ENCODE measurements around the gene ZNF236.
"Not testable (repeated sequence)": the region's sequence is repeated elsewhere in the genome, so short reads cannot be mapped to it uniquely, and the experiment has no call there.

ZNF236 gene

DNA sequence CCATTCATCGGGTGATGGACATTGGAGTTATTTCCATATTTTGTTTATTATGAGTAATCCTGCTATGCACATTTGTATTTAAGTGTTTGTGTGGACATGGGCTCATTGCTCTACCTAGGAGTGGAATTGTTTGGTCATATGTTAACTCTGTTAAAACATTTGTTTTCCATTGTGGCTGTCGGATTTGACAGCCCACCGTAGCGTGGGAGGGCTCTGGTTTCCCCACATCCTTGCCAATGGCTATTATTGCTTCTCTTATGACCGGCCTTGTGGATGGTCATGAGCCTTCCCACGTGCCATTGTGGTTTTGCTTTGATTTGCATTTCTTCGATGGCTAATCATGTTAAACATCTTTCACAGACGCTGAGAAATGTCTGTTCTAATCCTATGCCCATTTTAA, 92.0 kb downstream of the ZNF236 start:
- no peak for DNase-seq

DNA sequence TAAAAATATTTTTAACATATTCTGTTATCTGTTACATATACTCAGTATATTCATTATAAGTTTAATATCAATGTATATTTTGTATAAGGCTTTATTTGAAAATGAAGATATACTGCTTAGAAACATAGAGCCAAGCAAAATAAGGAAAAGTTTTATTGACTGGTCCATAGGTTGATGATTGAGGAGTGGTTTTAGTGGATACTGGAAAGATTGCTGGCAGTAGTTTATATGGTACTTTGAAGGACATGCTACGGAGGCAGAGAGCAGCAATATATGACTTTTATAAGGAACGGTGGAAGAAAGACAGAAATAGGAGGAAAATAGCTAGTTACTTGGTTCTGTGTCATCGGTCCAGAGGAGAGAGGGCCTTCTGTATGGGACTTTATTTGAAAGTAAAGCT, 92.4 kb downstream of the ZNF236 start:
- no peak for DNase-seq

DNA sequence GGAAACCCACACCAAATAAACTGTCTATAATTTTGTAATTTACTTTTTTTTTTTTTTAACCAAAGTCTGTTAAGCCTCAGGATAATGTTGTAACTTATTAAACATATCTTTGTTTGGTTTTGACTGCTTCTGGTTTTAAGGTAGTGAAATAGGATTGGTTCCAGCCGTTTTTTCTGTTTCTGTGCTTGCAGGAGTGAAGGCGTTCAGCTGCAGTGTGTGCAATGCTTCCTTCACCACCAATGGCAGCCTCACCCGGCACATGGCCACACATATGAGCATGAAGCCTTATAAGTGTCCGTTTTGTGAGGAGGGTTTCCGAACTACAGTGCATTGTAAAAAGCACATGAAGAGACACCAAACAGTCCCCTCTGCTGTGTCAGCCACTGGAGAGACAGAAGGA, 93.1 kb downstream of the ZNF236 start:
- no peak for DNase-seq

DNA sequence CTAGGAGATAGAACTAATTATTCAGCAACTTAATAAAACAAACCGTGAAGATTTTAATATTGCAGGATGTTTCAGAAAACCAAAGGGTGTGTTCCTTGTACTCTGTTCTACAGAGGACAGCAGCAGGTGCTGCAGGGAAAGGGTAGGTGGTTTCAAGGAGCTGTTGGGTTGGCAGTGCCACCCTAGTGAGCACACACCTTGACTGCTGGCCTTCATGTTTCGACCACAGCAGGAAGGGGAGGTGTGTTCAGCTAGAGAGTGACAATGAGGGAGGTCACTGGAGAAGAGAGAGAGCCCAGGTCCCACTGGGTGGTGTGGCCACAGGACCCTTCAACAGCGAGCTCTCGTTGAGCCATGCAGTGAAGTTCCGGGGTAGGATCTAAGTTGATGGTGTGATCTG, 98.6 kb downstream of the ZNF236 start:
- no peak for DNase-seq

DNA sequence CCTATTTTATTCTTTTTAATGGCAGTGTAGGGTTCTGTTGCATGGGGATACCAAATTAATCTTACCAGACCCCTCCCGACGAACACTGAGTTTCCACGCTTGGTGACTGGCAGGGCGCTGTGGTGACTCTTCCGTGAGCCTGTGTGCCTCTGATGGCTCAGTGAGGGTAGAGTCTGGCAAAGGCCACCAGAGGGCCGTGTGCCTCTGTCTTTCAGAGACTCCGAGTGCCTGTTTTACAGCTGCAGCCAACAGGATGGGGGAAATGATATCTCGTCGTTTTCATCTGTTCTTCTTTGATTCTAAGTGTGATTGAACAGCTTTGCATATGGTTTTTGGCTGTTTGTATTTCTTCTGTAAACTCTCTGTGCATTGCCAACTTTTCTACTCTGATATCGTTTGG, 99.8 kb downstream of the ZNF236 start:
- peak; percentile 50 for DNase-seq

DNA sequence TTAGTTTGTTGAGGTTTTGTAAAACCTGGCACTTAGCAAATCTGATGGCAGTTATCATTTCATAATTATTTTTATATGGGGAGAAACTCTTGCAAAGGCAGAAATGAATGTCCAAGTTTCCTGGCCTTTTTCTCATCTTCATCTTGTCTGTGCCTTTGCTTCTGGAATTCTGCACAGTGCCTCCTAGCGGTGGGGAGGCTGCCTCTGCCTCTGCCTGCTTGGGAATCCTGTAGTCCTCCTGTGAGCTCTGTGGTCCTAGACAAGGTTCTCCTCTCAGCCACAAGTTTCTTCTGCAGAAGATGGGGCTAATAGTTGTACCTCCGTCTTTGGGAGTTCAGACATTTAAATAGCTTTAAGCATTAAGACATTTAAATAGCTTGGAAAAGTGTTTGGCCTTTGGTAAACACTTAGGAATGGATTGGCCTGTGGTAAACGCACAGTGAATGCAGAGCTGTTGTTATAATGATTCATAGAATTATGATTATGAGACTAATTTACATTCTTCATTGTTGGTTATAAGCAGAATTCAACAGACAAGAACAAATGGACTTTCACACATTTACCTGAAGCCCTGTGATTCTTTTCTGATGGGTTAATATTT, 101.2 kb downstream of the ZNF236 start:
- no peak for DNase-seq

DNA sequence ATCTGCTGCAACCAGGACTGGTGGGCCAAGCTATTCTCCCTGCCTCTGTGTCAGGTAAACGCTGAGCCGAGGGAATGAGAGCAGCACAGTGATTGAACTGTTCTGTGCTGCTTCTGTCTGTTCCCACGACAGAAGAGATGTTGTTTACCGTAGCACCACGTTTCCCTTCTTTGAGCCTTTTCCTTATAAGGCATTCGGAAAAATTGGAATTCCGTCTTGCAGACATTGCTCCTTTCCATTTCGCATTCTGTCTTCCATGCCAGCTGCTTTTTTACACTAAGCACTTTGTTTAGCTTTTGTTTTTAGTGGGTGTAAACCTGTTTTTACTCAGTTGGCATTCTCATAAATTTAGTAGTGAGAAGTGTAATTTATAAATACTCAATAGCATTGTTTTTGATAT, 103.1 kb downstream of the ZNF236 start:
- no peak for DNase-seq

DNA sequence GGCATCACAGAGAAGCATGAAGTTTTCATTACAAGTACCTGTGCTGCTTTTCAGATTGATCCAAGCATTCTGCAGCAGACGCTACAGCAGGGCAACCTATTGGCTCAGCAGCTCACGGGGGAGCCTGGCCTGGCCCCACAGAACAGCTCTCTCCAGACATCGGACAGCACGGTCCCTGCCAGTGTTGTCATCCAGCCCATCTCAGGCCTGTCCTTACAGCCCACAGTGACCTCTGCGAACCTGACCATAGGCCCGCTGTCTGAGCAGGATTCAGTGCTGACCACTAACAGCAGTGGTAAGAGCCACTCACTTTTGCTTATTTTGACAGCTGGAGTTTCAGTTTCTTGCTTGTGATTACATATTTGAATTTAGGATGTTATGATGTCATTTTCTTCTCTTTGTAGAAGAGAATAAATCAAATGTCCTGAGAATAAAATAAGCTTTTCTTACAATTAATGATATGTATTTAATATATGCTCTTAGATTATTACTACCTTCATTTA, 104.9 kb downstream of the ZNF236 start:
- DNase-seq: no peak

DNA sequence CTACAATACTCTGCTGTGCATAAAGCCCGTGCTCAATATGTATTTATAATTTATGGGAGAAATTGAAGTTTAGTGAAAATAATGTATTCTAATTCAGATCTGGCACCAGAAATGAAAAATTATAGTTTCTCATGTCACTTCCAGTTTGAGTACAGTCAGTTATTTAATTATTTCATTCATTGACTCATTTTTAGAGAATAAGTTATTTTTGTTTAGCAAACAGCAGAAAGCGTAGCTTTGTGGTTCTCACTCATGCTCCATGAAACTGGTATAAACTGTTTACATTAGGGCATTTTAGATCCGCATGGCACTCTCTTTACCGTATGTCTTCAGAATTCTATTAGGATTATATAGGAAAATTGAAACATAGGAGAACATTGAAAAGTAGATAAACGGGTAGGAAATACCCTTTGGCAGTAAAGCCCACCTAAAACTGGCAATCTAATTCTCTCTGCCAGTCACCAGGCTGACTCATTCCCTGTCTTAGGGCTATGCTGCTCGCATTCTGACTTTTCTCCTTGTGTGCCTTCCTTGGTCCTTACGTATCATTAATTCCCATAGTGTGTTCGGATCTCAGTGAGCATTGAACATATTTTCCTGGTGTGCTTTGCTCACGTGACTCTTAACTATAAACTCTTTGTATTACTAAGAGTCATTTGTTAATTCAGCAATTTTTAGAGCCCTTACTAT, 106.0 kb downstream of the ZNF236 start:
- no peak for DNase-seq

DNA sequence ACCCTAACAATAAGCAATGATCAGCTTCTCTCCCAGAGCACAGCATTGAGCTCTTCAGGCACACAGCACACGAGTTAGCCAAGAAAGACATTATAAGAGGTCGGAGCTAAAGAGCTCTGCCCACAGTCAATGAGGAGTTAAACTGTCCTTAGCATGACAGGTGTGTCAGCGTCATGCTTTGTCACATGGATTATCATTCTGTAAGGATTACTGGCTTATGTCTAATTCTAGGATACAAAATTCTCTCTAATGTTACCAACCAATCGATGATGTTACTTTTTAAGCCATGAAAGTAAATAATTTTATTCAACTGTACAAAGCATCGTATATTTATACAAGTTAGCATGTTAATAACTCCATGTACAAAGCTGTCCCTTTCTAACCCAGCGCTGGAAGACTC, 108.8 kb downstream of the ZNF236 start:
- no peak for DNase-seq

DNA sequence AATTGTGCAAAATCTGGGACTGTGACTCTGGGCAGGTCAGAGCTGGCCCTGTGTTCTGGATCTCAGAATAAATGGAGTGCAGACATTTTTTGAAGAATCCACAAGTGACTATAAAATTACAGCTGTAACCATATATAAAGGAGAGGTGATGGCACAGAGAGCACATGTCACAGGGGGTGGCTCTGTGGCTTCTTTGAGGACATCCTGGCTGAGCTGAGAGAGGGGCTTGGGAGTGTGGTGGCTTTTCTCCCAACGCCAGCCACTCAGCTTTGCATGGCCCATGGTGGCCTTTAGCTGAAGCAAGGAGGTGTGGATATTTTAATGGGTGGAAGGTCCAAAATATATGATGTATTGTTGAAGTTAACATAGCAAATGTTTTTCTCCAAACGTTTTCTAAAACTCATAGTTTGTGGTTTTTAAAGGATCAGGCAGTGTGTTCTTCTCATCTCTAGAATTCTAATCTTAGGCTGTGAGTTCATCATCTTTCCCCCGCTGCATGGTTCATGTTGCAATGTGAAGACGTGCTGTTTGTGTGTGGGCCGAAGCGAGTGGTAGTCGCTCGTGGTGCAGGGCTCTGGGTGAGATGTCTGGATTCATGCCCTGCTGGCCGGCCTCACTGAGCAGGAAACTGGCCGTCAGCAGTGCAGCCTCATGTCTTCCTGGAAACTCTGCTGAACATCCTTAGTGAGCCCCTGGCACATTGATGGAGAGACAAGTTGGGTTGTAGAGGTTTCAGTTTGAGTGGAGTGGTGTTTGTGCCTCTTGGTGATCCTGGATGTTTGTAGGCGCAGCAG, 109.9 kb downstream of the ZNF236 start:
- no peak for DNase-seq

DNA sequence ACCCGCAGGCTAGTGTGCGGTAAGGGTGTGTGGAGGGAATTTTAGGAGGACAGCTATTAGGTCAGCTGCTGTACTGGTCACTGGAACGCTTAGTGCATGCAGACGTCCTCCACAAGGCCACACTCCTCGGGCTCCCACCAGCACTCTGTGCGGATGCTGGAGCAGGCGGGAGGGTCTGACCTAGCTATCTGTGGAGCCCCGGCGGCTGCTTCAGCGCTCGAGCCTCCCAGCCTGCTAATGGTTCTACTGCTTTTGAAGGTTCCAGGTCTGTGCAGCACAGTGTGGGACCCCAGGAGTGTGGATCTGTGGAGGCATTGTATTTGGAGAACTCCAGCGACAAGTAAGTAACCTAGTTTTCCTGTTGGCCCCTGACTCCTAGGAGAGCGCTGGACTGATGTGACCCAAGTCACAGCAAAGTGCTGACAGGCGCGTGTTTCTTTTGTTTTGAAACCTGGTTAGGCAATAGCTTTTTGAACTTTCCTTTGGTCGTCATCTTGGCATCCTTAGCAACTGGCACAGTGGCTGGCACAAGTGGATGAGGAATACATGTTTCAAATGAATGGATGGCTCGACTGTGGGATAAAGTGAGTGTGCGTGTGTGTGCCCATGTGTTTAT, 113.5 kb downstream of the ZNF236 start:
- no peak for DNase-seq

DNA sequence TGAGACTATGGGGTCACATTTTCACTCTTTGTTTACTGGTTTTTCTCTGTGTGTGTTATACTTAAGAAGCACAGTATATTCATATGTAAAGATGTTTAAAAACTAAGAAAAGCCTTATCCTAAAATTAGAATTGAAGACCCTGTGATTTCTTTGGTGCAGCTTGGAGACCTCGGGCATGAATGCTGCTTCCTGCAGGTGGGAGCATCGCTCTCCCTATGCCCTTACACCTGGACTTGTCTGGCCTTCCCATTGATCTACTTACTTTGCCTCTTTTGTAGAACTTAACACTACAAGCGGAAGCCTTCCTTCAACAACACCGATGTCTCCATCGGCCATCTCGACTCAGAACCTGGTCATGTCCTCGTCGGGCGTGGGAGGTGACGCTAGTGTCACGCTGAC, 114.5 kb downstream of the ZNF236 start:
- DNase-seq: no peak

DNA sequence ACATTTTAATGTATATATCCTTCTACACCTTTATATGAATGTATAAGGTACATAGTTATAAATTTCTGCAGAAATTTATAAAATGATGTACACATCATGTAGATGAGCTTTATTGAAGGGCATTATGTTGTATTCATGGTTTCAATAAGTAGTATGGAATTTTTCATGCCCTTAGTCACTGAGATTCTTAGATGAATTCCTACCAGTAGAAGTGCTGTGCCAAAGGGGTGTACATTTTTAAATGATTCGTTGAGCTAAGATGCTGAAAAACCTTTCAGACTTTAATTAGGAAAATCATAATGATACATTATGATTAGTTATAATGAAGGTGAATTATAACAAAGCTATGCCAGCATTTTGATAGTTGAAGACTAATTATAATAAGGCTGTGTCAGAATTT, 115.2 kb downstream of the ZNF236 start:
- DNase-seq: no peak

DNA sequence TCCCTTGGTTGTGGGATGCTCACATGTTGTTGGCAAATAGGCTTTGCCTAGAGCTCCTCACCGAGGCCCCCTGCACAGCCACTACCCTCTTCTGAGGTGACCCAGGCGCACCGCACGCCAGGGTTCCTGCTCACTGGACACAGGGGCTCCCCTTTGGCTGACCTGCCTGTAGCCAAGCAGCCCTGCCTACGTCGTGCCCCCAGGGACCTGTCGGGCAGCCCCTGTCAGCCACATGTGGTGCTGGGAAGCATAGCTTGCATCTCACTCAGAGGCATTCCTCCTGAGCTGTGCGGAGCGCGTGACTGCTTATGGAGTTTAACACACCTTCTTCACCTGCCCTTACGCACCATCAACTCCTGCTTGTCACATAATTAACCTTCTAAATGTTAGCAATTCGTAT, 116.3 kb downstream of the ZNF236 start:
- DNase-seq: no peak

DNA sequence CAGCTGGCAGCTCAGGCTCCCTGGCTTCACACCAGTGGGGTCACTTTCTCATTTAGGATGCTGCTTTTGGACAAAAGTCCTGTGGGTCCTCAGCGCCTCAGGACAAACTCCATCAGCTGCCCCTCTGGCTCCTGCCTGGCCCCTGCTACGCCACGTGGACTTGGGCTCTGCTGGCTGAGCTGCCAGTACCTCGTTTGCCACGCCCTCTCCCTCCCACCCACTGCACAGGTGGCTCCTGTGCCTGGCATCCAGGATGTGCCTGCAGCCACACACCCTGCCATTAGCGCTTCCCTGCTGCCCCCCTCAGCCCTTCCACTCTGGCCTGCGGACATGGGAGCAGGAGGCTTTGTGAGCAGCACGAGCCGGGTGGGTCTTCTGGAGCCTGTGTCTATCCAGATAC, 118.9 kb downstream of the ZNF236 start:
- DNase-seq: no peak

DNA sequence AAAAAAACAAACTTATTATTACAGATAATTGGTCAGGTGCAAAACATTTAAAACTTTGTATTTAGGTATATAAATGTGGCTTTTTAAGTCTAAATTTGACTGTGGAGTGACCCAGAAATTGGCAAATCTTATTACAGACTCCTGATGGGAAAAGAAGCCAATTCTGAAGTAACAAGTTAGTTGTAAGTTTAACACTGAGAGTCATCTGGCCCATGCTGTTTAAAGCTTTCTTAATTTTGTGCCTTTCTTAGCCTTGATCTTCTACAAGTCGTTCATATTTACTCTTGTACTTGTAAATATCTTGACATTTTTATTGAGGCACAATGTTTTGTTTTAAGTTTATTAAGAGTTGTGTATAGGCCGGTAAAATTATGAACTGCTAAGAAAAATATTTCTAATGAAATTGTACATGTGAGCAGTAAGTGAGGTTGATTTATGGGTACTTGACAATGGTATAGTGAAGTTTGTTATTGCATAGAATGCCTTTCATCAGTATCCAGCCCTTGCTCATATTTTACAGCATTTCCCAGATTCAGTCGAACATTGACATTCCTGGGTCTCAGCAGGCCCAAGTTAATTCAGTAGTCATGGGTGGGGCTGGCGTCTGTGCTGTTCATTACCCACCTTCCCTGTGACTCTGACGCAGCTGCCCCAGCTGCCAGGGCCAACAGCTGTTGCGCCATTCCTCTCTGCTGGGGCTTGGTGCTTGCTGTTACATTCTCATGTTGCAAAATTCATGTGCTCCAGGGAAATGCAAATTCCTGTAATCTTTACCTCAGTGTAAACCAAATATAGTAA, 121.4 kb downstream of the ZNF236 start:
- no peak for DNase-seq

DNA sequence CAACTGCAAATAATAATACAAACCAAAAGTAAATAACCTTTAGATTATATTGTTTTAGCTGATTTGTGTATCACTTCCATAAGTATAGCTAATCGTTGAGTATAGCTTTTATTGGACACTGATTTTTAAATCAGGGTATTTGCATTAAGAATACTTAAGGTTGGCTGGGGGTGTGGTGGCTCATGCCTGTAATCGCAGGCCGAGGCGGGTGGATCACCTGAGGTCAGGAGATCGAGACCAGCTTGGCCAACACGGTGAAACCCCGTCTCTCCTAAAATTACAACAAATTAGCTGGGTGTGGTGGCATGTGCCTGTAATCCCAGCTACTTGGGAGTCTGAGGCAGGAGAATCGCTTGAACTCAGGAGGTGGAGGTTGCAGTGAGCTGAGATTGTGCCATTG, 122.0 kb downstream of the ZNF236 start:
- DNase-seq: not testable (repeated sequence)

DNA sequence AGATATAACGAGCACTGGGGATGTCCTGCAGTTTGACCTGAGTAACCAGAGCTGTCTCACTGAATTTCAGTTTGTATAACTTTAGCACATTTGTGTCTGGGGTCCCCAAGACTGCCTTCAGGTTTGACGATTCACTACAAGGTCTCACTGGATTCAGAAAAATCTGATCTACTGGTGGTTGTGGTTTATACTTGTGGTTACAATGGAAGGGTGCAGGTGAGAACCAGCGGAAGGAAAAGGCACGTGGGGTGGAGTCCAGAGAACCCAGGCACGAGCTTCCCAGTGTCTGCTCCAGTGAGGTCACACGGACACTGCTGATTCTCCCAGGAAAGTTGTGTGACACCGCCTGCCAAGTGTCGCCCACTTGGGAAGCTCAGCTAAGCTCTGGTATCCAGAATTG, 126.0 kb downstream of the ZNF236 start:
- DNase-seq: no peak

DNA sequence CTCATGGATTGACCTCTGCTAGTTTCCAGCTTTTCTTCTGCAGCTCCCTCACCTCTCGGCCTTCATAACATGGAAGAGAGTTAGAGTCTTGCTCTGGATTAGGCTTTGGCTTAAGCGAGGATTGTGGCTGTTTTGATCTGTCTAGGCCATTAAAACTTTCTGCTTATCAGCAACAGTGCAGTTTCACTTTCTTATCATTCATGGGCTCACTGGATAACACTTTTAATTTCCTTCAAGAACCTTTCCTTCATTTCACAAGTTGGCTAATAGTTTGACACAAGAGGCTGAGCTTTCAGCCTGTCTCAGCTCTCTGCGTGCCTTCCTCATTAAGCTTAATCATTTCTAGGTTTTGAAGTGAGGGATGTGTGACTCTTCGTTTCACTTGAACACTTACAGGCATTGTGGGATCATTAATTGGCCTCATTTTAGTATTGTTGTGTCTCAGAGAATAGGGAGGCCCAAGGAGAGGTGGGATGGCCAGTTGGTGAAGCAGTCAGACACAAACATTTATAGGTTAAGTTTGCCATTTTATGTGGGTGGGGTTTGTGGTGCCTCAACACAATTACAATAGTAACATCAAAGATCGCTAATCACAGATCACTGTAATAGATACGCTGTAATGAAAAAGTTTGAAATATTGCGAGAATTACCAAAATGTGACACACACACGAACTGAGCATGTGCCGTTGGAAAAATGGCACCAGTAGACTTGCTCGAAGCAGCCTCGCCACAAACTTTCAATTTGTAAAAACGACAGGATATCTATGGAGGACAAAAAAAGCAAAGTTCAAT, 129.3 kb downstream of the ZNF236 start:
- no peak for DNase-seq

DNA sequence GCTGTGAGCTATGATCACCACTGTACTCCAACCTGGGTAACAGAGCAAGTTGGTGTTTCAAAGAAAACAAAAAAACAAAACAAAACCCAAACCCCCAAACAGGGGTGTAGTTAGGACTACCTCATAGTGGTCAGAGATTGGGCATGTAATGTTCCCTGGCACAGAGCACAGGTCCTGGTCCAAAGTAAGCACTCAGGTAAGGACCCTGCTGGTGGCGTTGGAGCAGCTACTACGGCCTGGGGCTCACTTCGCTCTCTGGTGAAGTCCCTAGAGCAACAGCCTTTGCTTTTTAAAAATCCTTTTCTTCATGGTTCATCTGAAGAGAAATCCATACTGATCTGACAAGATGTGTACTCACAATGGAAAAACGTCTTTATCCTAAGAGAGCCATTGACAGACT, 130.4 kb downstream of the ZNF236 start:
- no peak for DNase-seq

DNA sequence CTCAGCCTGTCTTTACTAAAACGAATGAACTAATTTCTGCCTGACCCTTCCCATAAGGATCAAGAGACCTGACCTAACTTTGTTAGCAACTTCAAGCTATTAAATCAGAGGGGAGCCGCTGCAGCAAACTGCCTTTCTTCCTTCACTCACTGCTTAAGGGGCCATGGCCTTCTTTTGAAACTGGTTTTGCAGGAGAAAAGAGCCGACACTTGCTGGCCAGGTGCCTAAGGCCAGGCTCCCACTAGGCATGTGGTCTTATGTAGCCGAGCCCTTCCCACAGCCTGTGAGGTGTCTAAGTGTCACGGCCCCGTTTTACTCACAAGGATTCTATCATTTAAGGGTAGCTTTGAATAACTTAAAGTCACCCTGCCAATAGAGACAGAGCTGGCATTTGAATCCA, 130.8 kb downstream of the ZNF236 start:
- DNase-seq: no peak
